Adrenal gland (tissue), 12 donors: ENCODE measurements around the gene ZNF543. TPM values are rescaled to one million over a fixed set of nuclear protein-coding genes. Genes with fewer than 3 reads are reported as not detected.

ENCODE experiments used
- DNase-seq, 7 donors: peaks; one replicate each; pipeline ENCODE4 v3.0.0-alpha.2; 2019 to 2020
- H3K27ac ChIP-seq, 5 donors: fragments of 200-600 bp; sonication (generic) in 4 of 5; 1 replicate in 3 of 5; 2 replicates in 2 of 5; pipeline versions ENCODE4 v1.5.1 to v1.8.0; 2016 to 2020; ENCODE audit warnings: mild to moderate bottlenecking in 1 of 5
- H3K27me3 ChIP-seq: fragments of 200-600 bp; 2 replicates; pipeline ENCODE4 v1.8.0; 2021
- H3K36me3 ChIP-seq, 2 donors: fragments of 200-600 bp; replicated peaks in 1 of 2; 1 replicate in 1 of 2; 2 replicates in 1 of 2; pipeline versions ENCODE4 v1.5.1 to v1.8.0; 2018 to 2022
- H3K4me1 ChIP-seq, 2 donors: fragments of 200-600 bp; replicated peaks in 1 of 2; 1 replicate in 1 of 2; 2 replicates in 1 of 2; pipeline versions ENCODE4 v1.5.1 to v1.8.0; 2018 to 2021
- H3K4me3 ChIP-seq, 4 donors: fragments of 200-600 bp; sonication (generic) in 3 of 4; one replicate each; pipeline ENCODE4 v1.5.1; 2016 to 2018
- H3K9me3 ChIP-seq, 3 donors: fragments of 200-600 bp; sonication (generic) in 1 of 3; replicated peaks in 1 of 3; 1 replicate in 2 of 3; 2 replicates in 1 of 3; pipeline versions ENCODE4 v1.5.1 to v1.8.0; 2016 to 2021
- POLR2A ChIP-seq, 2 donors: fragments of 450-650 bp; IDR thresholded peaks; one replicate each; pipeline ENCODE4 v1.6.1; 2017; ENCODE audit warnings: antibody characterized with exemption in 2 of 2, mild to moderate bottlenecking in 2 of 2, moderate library complexity in 1 of 2
- WGBS, 4 donors: extraction: QIAGEN DNeasy Blood & Tissue Kit in 2 of 4; methylation state at CpG; one replicate each; pipeline versions ENCODE4 v1.1.5 to v1.1.7; 2013 to 2017; 5-methylcytosine and 5-hydroxymethylcytosine counted together
- intact Hi-C, 2 donors: fragments of 100-400 bp; cut with DNase I; formaldehyde crosslinking; loops; one replicate each; pipeline versions ENCODE4 v1.14.1 to v1.15.0; 2022 to 2023
- polyA plus RNA-seq, 3 donors: library from polyadenylated mRNA; stranded (reverse); fragments of 200-250 nt in 2 of 3; fragments of 350-450 nt in 1 of 3; fragmentation: Illumina TruSeq in 1 of 3; extraction: RNeasy Lipid Tissue Mini Kit (QIAGEN cat#74804) in 1 of 3; gene quantifications; one replicate each; pipeline ENCODE4 v1.2.3, GENCODE V29; 2013 to 2014
- total RNA-seq, 9 donors: library from RNA; depleted of rRNA in 4 of 9; stranded (reverse); fragments of >200 nt in 4 of 9; fragments of 120-200 nt in 1 of 9; fragmentation: NEBNext Ultra II Directional in 1 of 9; extraction: Animal tissue kit (Norgen Biotek cat#: 25700) in 1 of 9; gene quantifications; one replicate each; pipeline versions ENCODE4 v1.1.0 to v1.2.4, GENCODE V29; 2013 to 2023
- TF ChIP-seq, protein P1 (sequence below), 6 experiments: fragments of 450-650 bp in 4 of 6; fragments of 200-600 bp in 2 of 6; sonication (generic) in 1 of 6; IDR thresholded peaks; 1 replicate in 5 of 6; 2 replicates in 1 of 6; pipeline versions ENCODE4 v1.5.1 to v1.8.0; 2016 to 2021; ENCODE audit warnings: antibody characterized with exemption in 6 of 6, mild to moderate bottlenecking in 2 of 6, moderate library complexity in 1 of 6
- donor health status: healthy with polysubstance abuse.
- donor health status: Bipolar disorder and iron deficiency.
- donor health status: DM: yes; HTN: yes; CAD: no.
- donor health status: DM: no; HTN: no; CAD: no.
- donor health status: DM: no; HTN: no; CAD: no.
- donor health status: DM: yes; HTN: yes; CAD: no.

ZNF543 gene
- total and polyA plus RNA-seq, 12 donors, result 1.1 to 17.8 (median 8.5) TPM

DNA sequence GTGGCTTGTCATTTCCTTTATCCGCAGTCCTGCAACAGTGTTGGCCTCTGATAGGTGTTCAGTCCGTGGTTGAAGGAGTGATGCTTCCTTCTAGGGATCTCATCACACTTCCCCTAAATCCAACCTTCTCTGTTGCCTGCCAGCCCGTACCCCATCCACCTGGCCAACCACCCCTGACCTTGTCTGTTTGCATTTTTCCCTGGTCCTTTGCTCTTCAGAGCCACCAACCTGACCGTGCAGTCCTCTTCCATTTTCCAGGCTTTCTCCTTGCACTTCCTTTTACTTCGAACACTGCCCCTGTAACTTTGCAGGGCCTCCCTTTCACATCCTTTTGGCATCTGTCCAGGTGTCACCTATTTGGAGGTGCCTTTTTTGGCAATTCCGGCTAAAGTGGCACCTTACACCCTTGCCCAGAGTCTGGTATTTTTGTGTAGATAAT is 39.3 kb upstream of the ZNF543 start:
- Histone ChIP-seq H3K27ac (peak overlapping the region; percentile 95 to 100 (median 98)), H3K4me1 (peaks cover 37 to 54% of the 10 kb centered on the region in 2 donors), H3K27me3 (no peaks in the 10 kb centered on the region), H3K4me3 (peak overlapping the region; percentile 50 to 89 (median 69)), H3K36me3 (peaks cover 0 to 20% of the 10 kb centered on the region in 2 donors), H3K9me3 (no peaks in the 10 kb centered on the region)
- intact Hi-C loops, result no loop called here
- 1 to 4% (median 2%) methylated on average over 6 of the region's 6 CpGs for WGBS, 4 donors
- peak in 1 of 7 donors; percentile 26 for DNase-seq
- TF ChIP-seq, protein P1, sequence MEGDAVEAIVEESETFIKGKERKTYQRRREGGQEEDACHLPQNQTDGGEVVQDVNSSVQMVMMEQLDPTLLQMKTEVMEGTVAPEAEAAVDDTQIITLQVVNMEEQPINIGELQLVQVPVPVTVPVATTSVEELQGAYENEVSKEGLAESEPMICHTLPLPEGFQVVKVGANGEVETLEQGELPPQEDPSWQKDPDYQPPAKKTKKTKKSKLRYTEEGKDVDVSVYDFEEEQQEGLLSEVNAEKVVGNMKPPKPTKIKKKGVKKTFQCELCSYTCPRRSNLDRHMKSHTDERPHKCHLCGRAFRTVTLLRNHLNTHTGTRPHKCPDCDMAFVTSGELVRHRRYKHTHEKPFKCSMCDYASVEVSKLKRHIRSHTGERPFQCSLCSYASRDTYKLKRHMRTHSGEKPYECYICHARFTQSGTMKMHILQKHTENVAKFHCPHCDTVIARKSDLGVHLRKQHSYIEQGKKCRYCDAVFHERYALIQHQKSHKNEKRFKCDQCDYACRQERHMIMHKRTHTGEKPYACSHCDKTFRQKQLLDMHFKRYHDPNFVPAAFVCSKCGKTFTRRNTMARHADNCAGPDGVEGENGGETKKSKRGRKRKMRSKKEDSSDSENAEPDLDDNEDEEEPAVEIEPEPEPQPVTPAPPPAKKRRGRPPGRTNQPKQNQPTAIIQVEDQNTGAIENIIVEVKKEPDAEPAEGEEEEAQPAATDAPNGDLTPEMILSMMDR (IDR thresholded peaks at IDR 0.05), result no peak
- TF ChIP-seq POLR2A (IDR thresholded peaks at IDR 0.05), result no peak

DNA sequence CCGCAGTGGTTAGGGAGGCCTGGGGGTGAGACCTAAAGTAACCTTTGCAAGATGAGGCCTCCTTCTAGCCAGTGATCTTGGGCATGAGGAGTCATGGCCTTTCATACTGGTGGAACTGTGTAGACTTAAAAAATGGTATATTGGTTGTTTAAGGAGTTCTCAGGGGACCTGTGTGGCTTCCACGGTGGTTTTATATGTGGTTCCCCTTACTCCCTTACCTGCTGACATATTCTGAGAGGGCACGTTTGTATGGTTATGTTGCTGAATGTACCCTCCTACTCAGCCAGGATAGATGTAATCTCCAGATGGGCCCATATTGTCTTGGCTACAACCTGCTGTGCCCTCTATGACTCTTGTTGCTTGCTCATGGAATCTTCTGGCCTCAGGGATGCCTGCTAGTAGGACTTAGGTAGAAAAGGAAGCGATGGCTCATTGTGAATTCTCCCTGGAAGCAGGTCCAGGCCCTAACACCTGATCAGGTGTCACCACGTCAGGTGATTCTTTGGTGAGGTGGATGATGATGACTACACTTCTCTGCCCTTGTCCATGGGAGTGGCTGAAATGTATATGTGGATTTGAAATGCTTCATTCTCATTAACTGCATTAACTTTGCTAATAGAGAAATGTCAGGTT is 38.1 kb upstream of the ZNF543 start:
- Histone ChIP-seq H3K27ac (peak overlapping the region in 3 of 5 donors; percentile 70 to 99 (median 78)), H3K27me3 (no peaks in the 10 kb centered on the region), H3K4me3 (peak overlapping the region in 1 of 4 donors; percentile 78), H3K36me3 (peaks cover 0 to 31% of the 10 kb centered on the region in 2 donors), H3K9me3 (no peaks in the 10 kb centered on the region), H3K4me1 (peaks cover 37 to 45% of the 10 kb centered on the region in 2 donors)
- no peak for DNase-seq
- intact Hi-C loops, result no loop called here
- 52 to 86% (median 74%) methylated on average over 3 to 5 of the region's 5 CpGs for WGBS, 4 donors
- no peak for TF ChIP-seq POLR2A (IDR thresholded peaks at IDR 0.05)
- TF ChIP-seq, protein P1 (IDR thresholded peaks at IDR 0.05), result no peak

DNA sequence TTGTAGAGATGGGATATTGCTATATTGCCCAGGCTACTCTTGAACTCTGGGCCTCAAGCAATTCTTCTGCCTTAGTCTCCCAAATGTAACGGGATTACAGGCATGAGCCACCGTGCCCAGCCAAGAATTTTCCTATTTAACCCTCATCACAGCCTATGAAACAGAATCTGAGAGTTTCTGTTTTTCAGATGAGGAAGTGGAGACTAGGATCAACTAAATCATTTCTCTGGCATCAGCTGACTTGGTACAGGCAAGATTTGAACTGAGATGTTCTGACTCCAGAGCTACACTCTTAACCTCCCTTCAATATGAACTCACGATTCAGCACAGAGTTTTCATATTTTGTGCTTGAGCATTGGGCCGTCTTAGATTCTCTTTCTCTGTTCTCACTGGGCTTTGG is 31.9 kb upstream of the ZNF543 start:
- H3K9me3 ChIP-seq, result no peaks in the 10 kb centered on the region
- H3K36me3 ChIP-seq, result peaks cover 0 to 93% of the 10 kb centered on the region in 2 donors
- H3K27me3 ChIP-seq, result no peaks in the 10 kb centered on the region
- intact Hi-C loops, result no loop called here
- H3K4me1 ChIP-seq, result peaks cover 12% of the 10 kb centered on the region in 2 donors
- no peak overlapping the region for H3K4me3 ChIP-seq
- H3K27ac ChIP-seq, result no peak overlapping the region
- 80 to 90% (median 87%) methylated on average over 4 of the region's 4 CpGs for WGBS, 4 donors
- no peak for DNase-seq
- TF ChIP-seq, protein P1 (IDR thresholded peaks at IDR 0.05), result no peak
- TF ChIP-seq POLR2A (IDR thresholded peaks at IDR 0.05), result no peak

DNA sequence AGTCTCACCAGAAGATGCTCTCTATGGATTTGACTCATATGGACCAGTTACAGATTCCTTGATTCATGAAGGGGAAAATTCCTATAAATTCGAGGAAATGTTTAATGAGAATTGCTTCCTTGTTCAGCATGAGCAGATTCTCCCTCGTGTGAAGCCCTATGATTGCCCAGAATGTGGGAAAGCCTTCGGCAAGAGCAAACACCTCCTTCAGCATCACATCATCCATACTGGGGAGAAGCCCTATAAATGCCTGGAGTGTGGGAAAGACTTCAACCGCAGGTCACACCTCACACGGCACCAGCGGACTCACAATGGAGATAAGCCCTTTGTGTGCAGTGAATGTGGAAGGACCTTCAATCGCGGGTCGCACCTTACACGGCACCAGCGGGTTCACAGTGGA is 29.3 kb upstream of the ZNF543 start:
- H3K36me3 ChIP-seq, result peaks cover 0 to 86% of the 10 kb centered on the region in 2 donors
- WGBS, 4 donors, result 94 to 96% (median 95%) methylated on average over 11 of the region's 11 CpGs
- intact Hi-C loops, result no loop called here
- no peak overlapping the region for H3K27ac ChIP-seq
- no peaks in the 10 kb centered on the region for H3K9me3 ChIP-seq
- H3K4me1 ChIP-seq, result no peaks in the 10 kb centered on the region
- H3K27me3 ChIP-seq, result no peaks in the 10 kb centered on the region
- no peak overlapping the region for H3K4me3 ChIP-seq
- TF ChIP-seq, protein P1 (IDR thresholded peaks at IDR 0.05), result no peak
- TF ChIP-seq POLR2A (IDR thresholded peaks at IDR 0.05), result no peak
- DNase-seq, result peak in 1 of 7 donors; percentile 45
